SU-DHL-6 (cell line): ENCODE results near the gene CFAP251.

ENCODE experiments used
- H2AFZ ChIP-seq: fragments of 200-600 bp; sonication (generic); 2 replicates; pipeline ENCODE4 v1.6.1; 2014; ENCODE audit warnings: low read depth, mild to moderate bottlenecking, moderate library complexity, mixed read lengths, antibody characterized with exemption, low read length; ENCODE audit not compliant: severe bottlenecking
- H3F3A ChIP-seq: fragments of 200-600 bp; shearing (Covaris generic); 2 replicates; pipeline ENCODE4 v1.6.0; 2016; ENCODE audit warnings: antibody characterized with exemption, mild to moderate bottlenecking; ENCODE audit not compliant: insufficient read depth
- H3K27ac ChIP-seq: fragments of 200-600 bp; sonication (generic); 2 replicates; pipeline ENCODE4 v1.5.1; 2016; ENCODE audit warnings: low read depth, mild to moderate bottlenecking, low read length, moderate library complexity, mixed read lengths
- H3K27me3 ChIP-seq: fragments of 200-600 bp; sonication (generic), shearing (Covaris generic); 2 replicates; pipeline ENCODE4 v1.6.0; 2014; ENCODE audit warnings: mild to moderate bottlenecking, low read length
- H3K36me3 ChIP-seq: fragments of 200-600 bp; sonication (generic); 2 replicates; pipeline ENCODE4 v1.6.1; 2014; ENCODE audit warnings: mild to moderate bottlenecking, low read length, mixed read lengths
- H3K4me2 ChIP-seq: fragments of 300-600, 200-600 bp; shearing (Covaris generic), sonication (generic); 2 replicates; pipeline ENCODE4 v1.6.0; 2014; ENCODE audit warnings: low read length, low read depth, mild to moderate bottlenecking; ENCODE audit not compliant: poor library complexity, severe bottlenecking
- H3K4me3 ChIP-seq: fragments of 200-600 bp; sonication (generic); 2 replicates; pipeline ENCODE4 v1.5.1; 2014; ENCODE audit warnings: antibody characterized with exemption, low read length, mild to moderate bottlenecking, mixed read lengths; ENCODE audit not compliant: insufficient read depth, poor library complexity, severe bottlenecking
- H3K79me2 ChIP-seq: fragments of 200-600 bp; sonication (generic); 2 replicates; pipeline ENCODE4 v1.6.1; 2014; ENCODE audit warnings: mild to moderate bottlenecking, low read length, moderate library complexity; ENCODE audit not compliant: insufficient read depth
- H3K9ac ChIP-seq: fragments of 200-600 bp; sonication (generic); 2 replicates; pipeline ENCODE4 v1.7.0; 2014; ENCODE audit warnings: mild to moderate bottlenecking, low read length
- H3K9me2 ChIP-seq: fragments of 200-600 bp; sonication (generic); replicated peaks from 2 replicates; pipeline ENCODE4 v1.6.1; 2014; ENCODE audit warnings: low read length; ENCODE audit not compliant: insufficient read depth
- H3K9me3 ChIP-seq: fragments of 200-600 bp; sonication (generic); 2 replicates; pipeline ENCODE4 v1.6.1; 2014; ENCODE audit warnings: low read length, mixed read lengths; ENCODE audit not compliant: insufficient read depth
- H4K20me1 ChIP-seq: fragments of 200-600 bp; sonication (generic); 2 replicates; pipeline ENCODE4 v1.6.1; 2014; ENCODE audit warnings: low read depth, mild to moderate bottlenecking, antibody characterized with exemption, low read length, moderate library complexity, mixed read lengths
- CTCF ChIP-seq: fragments of 200-600 bp; sonication (generic); IDR thresholded peaks from one replicate; pipeline ENCODE4 v1.5.1; 2017; ENCODE audit warnings: antibody characterized with exemption, mild to moderate bottlenecking, low read length, moderate library complexity; ENCODE audit not compliant: insufficient read depth, poor library complexity, severe bottlenecking
- EZH2phosphoT487 ChIP-seq: fragments of 200-600 bp; sonication (generic), shearing (Covaris generic); conservative IDR thresholded peaks from 2 replicates; pipeline ENCODE4 v1.6.1; 2018; ENCODE audit warnings: mild to moderate bottlenecking, antibody characterized with exemption, low read length, moderate library complexity, mixed read lengths

The CFAP251 gene

GRCh38 chr12:122042910-122043309 is 124.5 kb downstream of the CFAP251 start:
- Histone ChIP-seq H3K4me2 (no peak overlapping the region), H3K79me2 (peaks cover 54% of the 10 kb centered on the region), H4K20me1 (peaks cover 4% of the 10 kb centered on the region; the same call in 1 of the 2 replicates), H3K9me3 (no peaks in the 10 kb centered on the region), H3K27ac (no peak overlapping the region), H3K4me3 (no peak overlapping the region), H3K9me2 (no peaks in the 10 kb centered on the region), H3K36me3 (peaks cover 35% of the 10 kb centered on the region; the same call in 1 of the 2 replicates), H3K9ac (no peak overlapping the region), H3K27me3 (no peaks in the 10 kb centered on the region), H2AFZ (no peak overlapping the region), H3F3A (peaks cover 21% of the 10 kb centered on the region; the same call in 1 of the 2 replicates)
- TF ChIP-seq EZH2phosphoT487 (no peak), CTCF (no peak)

GRCh38 chr12:122043476-122043875 is 125.1 kb downstream of the CFAP251 start:
- Histone ChIP-seq H2AFZ (no peak overlapping the region), H3K36me3 (peaks cover 34% of the 10 kb centered on the region; the same call in 1 of the 2 replicates)

DNA sequence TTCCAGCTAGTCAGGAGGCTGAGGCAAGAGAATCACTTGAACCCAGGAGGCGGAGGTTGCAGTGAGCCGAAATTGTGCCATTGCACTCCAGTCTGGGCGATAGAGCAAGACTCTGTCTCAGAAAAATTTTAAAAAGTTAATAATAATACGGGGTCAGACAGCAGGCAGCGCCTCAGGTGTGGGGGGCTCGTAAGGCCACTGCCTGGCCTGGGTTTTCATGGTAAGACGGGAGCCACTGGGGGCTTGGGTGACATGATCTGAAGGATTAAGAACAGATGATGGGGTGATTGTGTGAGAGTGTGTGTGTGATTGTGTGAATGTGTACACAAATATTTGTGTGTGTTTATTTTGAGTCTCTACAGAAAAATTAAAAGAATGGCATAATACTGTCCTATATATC is 126.9 kb downstream of the CFAP251 start:
- Histone ChIP-seq H4K20me1 (no peaks in the 10 kb centered on the region), H3K27ac (no peak overlapping the region), H3K9me3 (no peaks in the 10 kb centered on the region), H3K4me2 (no peak overlapping the region), H2AFZ (no peak overlapping the region), H3K4me3 (no peak overlapping the region), H3K36me3 (peaks cover 31% of the 10 kb centered on the region; the same call in 1 of the 2 replicates), H3K27me3 (no peaks in the 10 kb centered on the region), H3K79me2 (peaks cover 42% of the 10 kb centered on the region; the same call in 1 of the 2 replicates), H3F3A (peaks cover 13% of the 10 kb centered on the region; the same call in 1 of the 2 replicates), H3K9ac (no peak overlapping the region), H3K9me2 (no peaks in the 10 kb centered on the region)
- TF ChIP-seq CTCF: no peak
- no peak for TF ChIP-seq EZH2phosphoT487

More at GRCh38 chr12:122043476-122043875, 125.1 kb downstream of the CFAP251 start:
- Histone ChIP-seq H3K9me3 (no peaks in the 10 kb centered on the region), H3K9me2 (no peaks in the 10 kb centered on the region), H3K9ac (no peak overlapping the region), H3K27me3 (no peaks in the 10 kb centered on the region), H3K79me2 (peaks cover 51% of the 10 kb centered on the region), H3K4me2 (no peak overlapping the region), H3F3A (peaks cover 19% of the 10 kb centered on the region; the same call in 1 of the 2 replicates), H4K20me1 (peaks cover 4% of the 10 kb centered on the region; the same call in 1 of the 2 replicates), H3K27ac (no peak overlapping the region), H3K4me3 (no peak overlapping the region)
- TF ChIP-seq CTCF: no peak
- TF ChIP-seq EZH2phosphoT487: no peak
